C4-2B (cell line): ENCODE data around the gene RAB3IL1.

Source experiments
- ZFX ChIP-seq: fragments of 450-650 bp; IDR thresholded peaks from 2 replicates; pipeline ENCODE4 v1.6.1; 2017
- TF ChIP-seq, protein P1 (sequence below): fragments of 450-650 bp; conservative IDR thresholded peaks from 2 replicates; pipeline ENCODE4 v1.5.1; 2017; ENCODE audit warnings: mild to moderate bottlenecking

DNA sequence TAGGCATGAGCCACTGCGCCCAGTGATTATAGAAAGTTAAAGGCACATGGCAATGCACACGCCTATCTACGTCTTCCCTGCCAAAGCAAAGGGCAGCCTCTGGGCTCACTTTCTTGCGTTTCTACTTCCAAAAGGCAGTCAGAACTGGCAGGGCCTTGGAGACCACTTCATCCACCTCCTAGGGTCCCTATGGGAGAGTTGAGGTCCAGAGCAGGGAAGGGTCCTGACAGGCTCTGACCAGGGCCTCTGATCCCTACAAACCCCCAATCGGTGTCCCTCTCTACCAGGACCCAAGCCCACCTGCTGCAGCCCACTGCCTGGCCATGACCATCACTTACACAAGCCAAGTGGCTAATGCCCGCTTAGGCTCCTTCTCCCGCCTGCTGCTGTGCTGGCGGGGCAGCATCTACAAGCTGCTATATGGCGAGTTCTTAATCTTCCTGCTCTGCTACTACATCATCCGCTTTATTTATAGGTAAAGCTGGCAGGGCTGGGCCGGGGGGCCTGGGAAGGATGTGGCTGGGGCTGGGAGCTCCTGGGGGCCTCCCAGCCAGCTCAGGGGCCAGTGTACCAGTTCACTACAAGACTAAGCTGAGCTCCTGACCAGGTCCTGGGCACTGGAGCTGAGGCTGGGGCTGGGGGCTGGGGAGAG lies 34.2 kb upstream of the RAB3IL1 start:
- TF ChIP-seq, protein P1, sequence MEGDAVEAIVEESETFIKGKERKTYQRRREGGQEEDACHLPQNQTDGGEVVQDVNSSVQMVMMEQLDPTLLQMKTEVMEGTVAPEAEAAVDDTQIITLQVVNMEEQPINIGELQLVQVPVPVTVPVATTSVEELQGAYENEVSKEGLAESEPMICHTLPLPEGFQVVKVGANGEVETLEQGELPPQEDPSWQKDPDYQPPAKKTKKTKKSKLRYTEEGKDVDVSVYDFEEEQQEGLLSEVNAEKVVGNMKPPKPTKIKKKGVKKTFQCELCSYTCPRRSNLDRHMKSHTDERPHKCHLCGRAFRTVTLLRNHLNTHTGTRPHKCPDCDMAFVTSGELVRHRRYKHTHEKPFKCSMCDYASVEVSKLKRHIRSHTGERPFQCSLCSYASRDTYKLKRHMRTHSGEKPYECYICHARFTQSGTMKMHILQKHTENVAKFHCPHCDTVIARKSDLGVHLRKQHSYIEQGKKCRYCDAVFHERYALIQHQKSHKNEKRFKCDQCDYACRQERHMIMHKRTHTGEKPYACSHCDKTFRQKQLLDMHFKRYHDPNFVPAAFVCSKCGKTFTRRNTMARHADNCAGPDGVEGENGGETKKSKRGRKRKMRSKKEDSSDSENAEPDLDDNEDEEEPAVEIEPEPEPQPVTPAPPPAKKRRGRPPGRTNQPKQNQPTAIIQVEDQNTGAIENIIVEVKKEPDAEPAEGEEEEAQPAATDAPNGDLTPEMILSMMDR = no peak
- no peak for TF ChIP-seq ZFX
